H9 (cell line): ENCODE results near the gene TECPR2. TPM values are rescaled to one million over a fixed set of nuclear protein-coding genes. Genes with fewer than 3 reads are reported as not detected.

Source experiments
- DNase-seq: peaks from one replicate; pipeline ENCODE4 v3.0.0-alpha.2; 2017
- H2AFZ ChIP-seq: one replicate; pipeline ENCODE4 v1.6.1; 2013; ENCODE audit warnings: mild to moderate bottlenecking, low read length, control low read depth, moderate library complexity
- H2AK5ac ChIP-seq: 2 replicates; pipeline ENCODE4 v1.6.1; 2013; ENCODE audit warnings: low read length, control low read depth, mixed read lengths; ENCODE audit not compliant: insufficient read length
- H2BK120ac ChIP-seq: one replicate; pipeline ENCODE4 v1.6.1; 2013; ENCODE audit warnings: low read depth, mild to moderate bottlenecking, low read length, control low read depth, inconsistent platforms; ENCODE audit not compliant: poor library complexity, severe bottlenecking
- H2BK12ac ChIP-seq: 2 replicates; pipeline ENCODE4 v1.6.1; 2013; ENCODE audit warnings: low read length, control low read depth, mixed read lengths, low read depth; ENCODE audit not compliant: insufficient read length
- H2BK15ac ChIP-seq: 2 replicates; pipeline ENCODE4 v1.6.1; 2013; ENCODE audit warnings: low read depth, low read length, control low read depth
- H2BK20ac ChIP-seq: one replicate; pipeline ENCODE4 v1.6.1; 2013; ENCODE audit warnings: low read depth, mild to moderate bottlenecking, low read length, control low read depth, inconsistent platforms; ENCODE audit not compliant: poor library complexity, severe bottlenecking
- H2BK5ac ChIP-seq: 2 replicates; pipeline ENCODE4 v1.6.1; 2013; ENCODE audit warnings: low read length, control low read depth, mixed read lengths; ENCODE audit not compliant: insufficient read length
- H3K14ac ChIP-seq: 2 replicates; pipeline ENCODE4 v1.6.1; 2013; ENCODE audit warnings: low read length, control low read depth; ENCODE audit not compliant: insufficient read depth
- H3K18ac ChIP-seq: 2 replicates; pipeline ENCODE4 v1.6.1; 2013; ENCODE audit warnings: low read depth, mild to moderate bottlenecking, mixed read lengths, low read length, control low read depth; ENCODE audit not compliant: insufficient read length
- H3K23ac ChIP-seq: 2 replicates; pipeline ENCODE4 v1.6.1; 2013; ENCODE audit warnings: low read length, control low read depth, mixed read lengths, low read depth; ENCODE audit not compliant: insufficient read length
- H3K23me2 ChIP-seq: 2 replicates; pipeline ENCODE4 v1.6.1; 2013; ENCODE audit warnings: low read depth, mild to moderate bottlenecking, mixed read lengths, low read length, control low read depth; ENCODE audit not compliant: insufficient read length, poor library complexity, severe bottlenecking
- H3K27ac ChIP-seq: 2 replicates; pipeline ENCODE4 v1.5.1; 2013; ENCODE audit warnings: low read length, control low read depth, mixed read lengths, low read depth; ENCODE audit not compliant: insufficient read length
- H3K27me3 ChIP-seq: 2 replicates; pipeline ENCODE4 v1.6.1; 2013; ENCODE audit warnings: low read length, control low read depth, inconsistent platforms; ENCODE audit not compliant: insufficient read depth
- H3K4ac ChIP-seq: 2 replicates; pipeline ENCODE4 v1.6.1; 2013; ENCODE audit warnings: low read depth, mild to moderate bottlenecking, control low read depth, inconsistent platforms, low read length, moderate library complexity
- H3K4me1 ChIP-seq: 2 replicates; pipeline ENCODE4 v1.6.1; 2013; ENCODE audit warnings: low read length, control low read depth, inconsistent platforms; ENCODE audit not compliant: insufficient read depth
- H3K4me2 ChIP-seq: 2 replicates; pipeline ENCODE4 v1.6.1; 2013; ENCODE audit warnings: low read length, control low read depth, mixed read lengths; ENCODE audit not compliant: insufficient read length, insufficient read depth
- H3K56ac ChIP-seq: 2 replicates; pipeline ENCODE4 v1.6.1; 2013; ENCODE audit warnings: low read depth, mild to moderate bottlenecking, mixed read lengths, low read length, control low read depth; ENCODE audit not compliant: insufficient read length
- H3K79me1 ChIP-seq: 2 replicates; pipeline ENCODE4 v1.6.1; 2013; ENCODE audit warnings: low read depth, mild to moderate bottlenecking, moderate library complexity, low read length, control low read depth, inconsistent platforms; ENCODE audit not compliant: insufficient read depth, poor library complexity, severe bottlenecking
- H3K79me2 ChIP-seq: 2 replicates; pipeline ENCODE4 v1.6.1; 2013; ENCODE audit warnings: low read length, control low read depth, inconsistent platforms; ENCODE audit not compliant: insufficient read depth
- H3K9ac ChIP-seq: 2 replicates; pipeline ENCODE4 v1.6.1; 2013; ENCODE audit warnings: low read length, control low read depth, mixed read lengths; ENCODE audit not compliant: insufficient read length; ENCODE audit errors: extremely low read depth
- H3K9me3 ChIP-seq: one replicate; pipeline ENCODE4 v1.6.1; 2013; ENCODE audit warnings: low read depth, low read length, inconsistent platforms; ENCODE audit not compliant: control insufficient read depth
- H3T11ph ChIP-seq: one replicate; pipeline ENCODE4 v1.6.1; 2013; ENCODE audit warnings: mild to moderate bottlenecking, low read length, control low read depth, inconsistent platforms
- H4K20me1 ChIP-seq: one replicate; pipeline ENCODE4 v1.6.1; 2013; ENCODE audit not compliant: control insufficient read depth, insufficient read length, insufficient read depth
- H4K5ac ChIP-seq: 2 replicates; pipeline ENCODE4 v1.6.1; 2013; ENCODE audit warnings: low read depth, mild to moderate bottlenecking, mixed read lengths, low read length, control low read depth; ENCODE audit not compliant: insufficient read length
- H4K8ac ChIP-seq: replicated peaks from 2 replicates; pipeline ENCODE4 v1.6.1; 2013; ENCODE audit warnings: low read length, control low read depth, mixed read lengths, low read depth; ENCODE audit not compliant: insufficient read length
- H4K91ac ChIP-seq: 2 replicates; pipeline ENCODE4 v1.6.1; 2013; ENCODE audit warnings: low read depth, mild to moderate bottlenecking, moderate library complexity, mixed read lengths, low read length, control low read depth; ENCODE audit not compliant: insufficient read length
- H3K27ac Mint-ChIP-seq, 3 experiments: 2 replicates in 2 of 3; 3 replicates in 1 of 3; pipeline ENCODE4 v1.8.0; 2020 to 2021; ENCODE audit warnings: mixed read lengths in 3 of 3, mild to moderate bottlenecking in 1 of 3, moderate library complexity in 1 of 3
- H3K27me3 Mint-ChIP-seq: 2 replicates; pipeline ENCODE4 v1.8.0; 2021; ENCODE audit warnings: low read depth, mild to moderate bottlenecking, moderate library complexity, mixed read lengths
- H3K36me3 Mint-ChIP-seq, 3 experiments: 2 replicates in 2 of 3; 3 replicates in 1 of 3; pipeline ENCODE4 v1.8.0; 2020 to 2021; ENCODE audit warnings: low read depth in 3 of 3, mixed read lengths in 3 of 3; ENCODE audit not compliant: insufficient read depth in 1 of 3
- H3K4me1 Mint-ChIP-seq, 2 experiments: 2 replicates each; pipeline ENCODE4 v1.8.0; 2020; ENCODE audit warnings: mixed read lengths in 2 of 2
- H3K4me3 Mint-ChIP-seq, 2 experiments: 2 replicates in 1 of 2; 3 replicates in 1 of 2; pipeline ENCODE4 v1.8.0; 2020 to 2021; ENCODE audit warnings: mild to moderate bottlenecking in 2 of 2, mixed read lengths in 2 of 2, moderate library complexity in 1 of 2
- H3K9me3 Mint-ChIP-seq, 2 experiments: 2 replicates in 1 of 2; 3 replicates in 1 of 2; pipeline ENCODE4 v1.8.0; 2020; ENCODE audit warnings: mild to moderate bottlenecking in 2 of 2, mixed read lengths in 2 of 2, moderate library complexity in 1 of 2
- CTCF ChIP-seq: fragments of 200-600 bp; sonication (generic); conservative IDR thresholded peaks from 3 replicates; pipeline ENCODE4 v1.8.0; 2021; ENCODE audit warnings: antibody characterized with exemption, mild to moderate bottlenecking
- WGBS: extraction: QIAGEN DNeasy Blood & Tissue Kit; methylation state at CpG from one replicate; pipeline ENCODE4 v1.1.7; 2013; ENCODE audit warnings: missing lambda C conversion rate, low lambda C conversion rate, mixed read lengths; ENCODE audit not compliant: insufficient read length; ENCODE audit errors: extremely low coverage; 5-methylcytosine and 5-hydroxymethylcytosine counted together
- total RNA-seq: library from RNA; stranded (reverse); gene quantifications from 2 replicates; pipeline ENCODE4 v1.2.1, GENCODE V29; 2021

Gene TECPR2
- total RNA-seq, 1 experiment from 2014 or later, result 15.4 TPM

GRCh38 chr14:102371361-102371760 is 8.6 kb downstream of the TECPR2 start:
- H3K9ac ChIP-seq, result no peak overlapping the region
- no peak overlapping the region for H2BK120ac ChIP-seq
- no peaks in the 10 kb centered on the region for H3K9me3 Mint-ChIP-seq
- no CpG with 5 or more reads among the region's 4 CpGs for WGBS
- no peaks in the 10 kb centered on the region for H3K4me1 ChIP-seq
- no peak overlapping the region for H3K4me2 ChIP-seq
- no peak overlapping the region for H2AFZ ChIP-seq
- H2BK12ac ChIP-seq, result no peak overlapping the region
- H3K18ac ChIP-seq, result no peak overlapping the region
- H3K36me3 Mint-ChIP-seq, result no peaks in the 10 kb centered on the region
- H3K23ac ChIP-seq, result no peak overlapping the region
- H3T11ph ChIP-seq, result no peak overlapping the region
- 0 out of 2 replicates have a peak, but pooled peaks cover 4% of the 10 kb centered on the region for H3K79me2 ChIP-seq
- peaks cover 0 to 10% of the 10 kb centered on the region in 2 experiments; a peak in 3 of 4 replicates for H3K4me1 Mint-ChIP-seq
- H3K27me3 ChIP-seq, result no peaks in the 10 kb centered on the region
- H3K4me3 Mint-ChIP-seq, result no peak overlapping the region
- H3K79me1 ChIP-seq, result no peaks in the 10 kb centered on the region
- no peaks in the 10 kb centered on the region for H4K20me1 ChIP-seq
- no peak overlapping the region for H2BK15ac ChIP-seq
- no peak overlapping the region for H3K56ac ChIP-seq
- no peaks in the 10 kb centered on the region for H3K27me3 Mint-ChIP-seq
- no peak overlapping the region for H4K8ac ChIP-seq
- H2BK5ac ChIP-seq, result no peak overlapping the region
- no peak for TF ChIP-seq CTCF
- H3K14ac ChIP-seq, result no peak overlapping the region; the same call in 1 of the 2 replicates
- H2AK5ac ChIP-seq, result no peak overlapping the region
- H3K27ac ChIP-seq, result no peak overlapping the region
- no peak for DNase-seq
- no peak overlapping the region for H2BK20ac ChIP-seq
- H4K91ac ChIP-seq, result no peak overlapping the region
- no peak overlapping the region for H3K27ac Mint-ChIP-seq
- no peaks in the 10 kb centered on the region for H3K9me3 ChIP-seq
- H3K4ac ChIP-seq, result no peak overlapping the region
- H4K5ac ChIP-seq, result no peak overlapping the region
- no peaks in the 10 kb centered on the region for H3K23me2 ChIP-seq
